Stimulated activated CD4-positive, alpha-beta T cell treated with anti-CD3 and anti-CD28 coated beads, TNF-alpha, amount 100 ng/mL, for 24 hours (primary cell): ENCODE data around the gene MEIS2.

Experiments
- DNase-seq, 3 experiments: peaks; one replicate each; pipeline ENCODE4 v3.0.0-alpha.2; 2020; ENCODE audit warnings: low read depth in 3 of 3

Gene MEIS2

DNA sequence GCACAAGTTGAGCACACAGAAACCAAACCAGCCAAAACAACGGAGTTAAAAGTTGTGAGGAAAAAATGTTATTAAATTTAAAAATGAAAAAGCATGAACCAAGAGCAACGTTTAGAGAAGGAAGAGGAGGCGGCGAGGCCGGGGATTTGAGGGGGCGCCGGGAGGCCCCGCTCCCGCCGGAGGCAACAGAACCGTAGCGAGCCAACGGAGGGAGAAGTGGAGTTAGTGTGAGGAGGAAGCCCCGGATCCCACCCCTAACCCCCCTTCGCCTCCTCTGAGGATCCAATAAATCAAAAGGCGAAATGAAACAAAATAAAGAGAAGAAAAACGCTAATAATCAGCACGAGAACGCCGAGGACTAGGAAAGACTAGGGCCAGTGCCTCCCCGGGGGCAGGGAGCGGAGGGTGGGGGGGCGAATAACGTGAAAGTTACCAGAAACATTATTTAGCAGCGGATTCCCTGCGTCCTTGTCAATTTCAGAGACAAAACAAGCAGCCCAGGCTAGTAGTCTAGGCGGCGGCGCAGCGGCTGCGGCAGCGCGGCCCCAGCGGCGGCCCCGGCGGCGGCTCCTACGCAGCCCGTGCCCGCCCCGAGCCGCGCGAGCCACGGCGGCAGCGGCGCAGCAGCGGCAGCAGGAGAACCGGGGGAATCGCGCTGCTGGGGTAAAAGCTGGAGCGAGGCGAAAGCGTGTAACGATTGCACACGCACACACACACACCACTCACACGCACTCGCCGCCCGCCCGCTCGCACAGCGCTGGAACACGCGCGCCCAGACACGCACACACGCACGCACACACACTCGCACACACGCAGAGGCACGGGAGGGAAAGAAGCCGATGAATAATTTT, 1.7 kb downstream of the MEIS2 start:
- DNase-seq: no peak

DNA sequence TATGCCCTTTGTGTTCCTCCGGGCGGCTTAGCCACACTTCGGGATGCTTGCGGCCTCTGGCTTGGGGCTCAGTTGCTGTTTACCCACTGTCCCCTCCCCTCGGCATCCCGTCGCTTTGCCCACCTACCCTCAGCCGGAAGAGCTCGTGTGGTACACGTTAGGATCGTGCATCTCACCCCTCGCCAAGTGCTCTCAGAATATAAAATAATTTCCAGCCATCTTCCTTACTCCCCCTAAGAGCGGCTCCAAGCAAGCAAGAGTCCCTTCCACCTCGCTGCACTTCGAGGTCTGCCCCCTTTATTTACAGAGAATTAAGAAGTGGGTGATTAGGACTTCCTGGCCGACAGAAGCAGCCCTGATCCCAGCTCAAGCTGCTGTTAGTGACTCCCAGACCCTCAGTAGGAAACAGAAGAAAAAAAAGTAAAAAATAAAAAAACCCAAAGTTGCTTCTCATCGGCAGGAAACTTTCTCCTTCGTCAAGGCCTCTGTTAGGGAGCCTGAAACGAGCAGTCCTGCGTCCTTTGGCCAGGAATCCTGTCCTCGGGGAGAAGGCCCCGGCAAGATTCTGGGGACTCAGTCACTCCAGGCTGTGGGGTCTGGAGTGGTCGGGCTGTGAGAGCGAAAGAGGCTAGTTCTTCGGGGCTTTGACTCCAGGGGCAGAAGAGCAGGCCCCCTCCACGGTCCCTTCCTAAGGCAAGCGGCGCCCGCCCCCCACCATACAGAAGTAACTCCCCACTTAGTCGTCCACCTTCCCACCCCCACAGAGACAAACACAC, 3.0 kb downstream of the MEIS2 start:
- no peak for DNase-seq

DNA sequence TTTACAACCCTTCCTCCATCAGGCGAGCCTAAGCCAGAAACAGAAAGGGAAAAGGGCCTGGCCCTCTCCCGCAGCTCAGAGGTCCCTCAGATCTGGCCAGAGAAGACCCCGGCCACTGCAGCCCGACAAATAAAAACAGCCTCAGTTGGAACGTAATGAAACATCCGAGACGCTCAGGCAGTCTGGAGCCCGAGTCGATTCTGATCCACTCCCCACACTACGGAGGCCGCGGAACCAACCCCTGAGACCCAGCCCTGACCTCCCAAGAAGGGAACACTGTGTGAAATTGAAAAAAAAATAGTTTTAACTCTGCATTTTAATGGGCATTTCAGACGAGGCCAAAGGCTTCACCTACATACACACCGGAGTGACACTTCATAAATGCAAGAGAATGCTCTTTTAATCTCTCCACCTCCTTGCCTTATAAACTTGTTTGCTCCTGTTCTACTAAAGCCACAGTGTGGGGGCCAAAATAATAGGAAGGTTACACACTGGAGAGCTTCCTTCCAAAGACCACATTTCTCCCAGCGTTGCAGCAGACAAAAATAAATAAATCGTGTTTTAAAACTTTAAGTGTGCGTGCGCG, 3.7 kb downstream of the MEIS2 start:
- no peak for DNase-seq

DNA sequence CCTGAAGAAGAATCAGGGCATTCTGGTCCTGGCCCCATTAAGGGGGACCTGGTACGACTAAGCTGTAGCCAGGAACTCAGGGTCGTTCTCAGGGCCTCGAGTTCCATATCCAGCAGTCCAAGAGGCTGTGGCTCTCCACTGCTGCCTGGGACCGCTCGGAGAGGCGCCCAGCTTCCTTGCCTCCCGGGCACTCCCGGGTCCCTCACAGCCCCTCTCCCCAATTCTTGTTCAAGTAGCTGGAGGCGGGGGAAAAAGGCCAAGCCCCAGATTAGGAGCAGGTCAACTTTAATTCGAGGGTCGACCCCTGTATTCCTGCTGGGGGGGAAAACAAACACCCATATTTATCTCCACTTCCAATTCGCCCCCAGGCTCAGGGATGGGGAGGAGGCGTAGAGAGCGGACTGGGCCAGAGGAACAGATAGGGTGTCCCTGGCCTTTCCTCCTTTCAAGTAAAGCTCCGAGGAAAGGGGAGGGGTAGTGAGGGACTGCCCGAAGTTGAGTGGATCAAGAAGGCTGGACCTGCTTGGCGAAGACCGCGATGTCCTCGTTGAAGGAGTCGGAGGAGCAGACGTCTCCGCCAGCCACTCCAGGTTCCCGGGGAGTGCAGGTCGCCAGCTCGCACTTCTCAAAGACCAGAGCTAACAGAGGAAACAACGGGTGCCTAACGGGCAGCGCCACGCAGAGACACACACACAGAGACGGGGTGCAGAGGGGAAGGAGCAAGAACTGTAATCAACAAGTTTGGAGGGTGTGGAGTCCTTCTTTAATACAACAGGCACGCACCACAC, 4.4 kb downstream of the MEIS2 start:
- DNase-seq: no peak

DNA sequence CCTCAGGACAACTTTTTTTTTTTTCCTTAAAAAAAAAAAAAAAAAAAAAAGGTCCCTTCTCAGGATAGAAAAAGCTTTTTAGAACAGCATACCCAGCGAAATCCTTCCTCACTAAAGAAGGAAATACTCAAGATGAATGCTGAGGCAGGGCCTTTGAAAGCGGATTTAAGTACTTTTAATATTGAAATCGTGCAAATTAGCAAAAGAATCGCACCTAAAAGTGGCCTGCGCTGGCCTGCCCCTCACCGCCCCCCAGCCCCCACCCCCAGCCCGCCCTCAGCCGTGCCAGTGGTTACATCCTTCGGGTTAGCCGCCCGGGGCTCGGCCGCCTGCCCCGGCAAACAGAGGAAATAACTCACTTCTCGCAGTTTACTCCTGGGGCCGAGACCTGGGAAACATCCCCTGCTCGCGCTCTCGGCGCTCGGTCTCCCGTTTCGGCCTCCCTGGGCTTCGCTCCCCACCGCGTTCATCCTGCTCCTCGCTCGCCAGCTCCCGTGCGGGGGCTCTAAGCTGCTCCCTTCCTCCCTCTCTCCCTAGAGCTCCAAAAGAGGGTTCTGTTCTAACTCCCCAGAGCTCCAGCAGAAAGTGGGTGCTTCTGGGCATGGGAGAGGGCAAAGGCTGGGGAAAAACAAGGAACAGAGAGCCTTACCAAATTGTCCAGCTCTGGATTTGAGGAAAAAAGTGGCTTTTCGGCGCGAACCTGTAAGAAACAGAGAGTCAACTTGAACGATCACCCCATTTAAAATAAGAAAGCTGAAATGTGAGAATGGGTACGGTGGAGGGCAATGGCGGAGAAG, 5.2 kb downstream of the MEIS2 start:
- no peak for DNase-seq

DNA sequence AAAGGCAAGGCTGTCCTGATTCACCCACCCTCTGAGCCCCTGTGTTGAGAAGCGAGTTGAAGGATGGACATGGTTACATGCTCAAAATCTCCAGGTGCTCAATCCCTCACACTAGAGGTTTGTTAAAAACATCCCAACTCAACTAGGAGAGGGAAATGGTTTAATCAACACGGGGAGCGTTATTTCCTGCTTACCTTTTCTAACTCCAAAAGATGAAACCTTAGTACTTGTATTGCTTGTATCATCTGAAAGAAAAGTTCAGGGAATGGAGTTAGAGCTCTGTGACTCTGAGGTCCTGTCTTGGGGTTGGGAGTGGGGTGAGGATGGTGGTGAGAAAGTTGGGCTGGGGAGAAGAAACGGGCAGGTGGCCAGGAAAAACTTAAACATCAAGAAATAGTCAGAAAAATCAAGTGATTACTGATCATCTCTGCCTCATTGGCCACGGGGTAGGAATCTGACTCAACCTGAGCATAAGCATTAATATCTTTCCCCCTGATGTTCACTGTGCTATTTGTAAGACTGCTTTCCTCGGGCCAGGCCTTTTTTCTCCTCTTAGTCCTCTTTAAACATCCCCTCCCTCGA, 5.9 kb downstream of the MEIS2 start:
- no peak for DNase-seq

DNA sequence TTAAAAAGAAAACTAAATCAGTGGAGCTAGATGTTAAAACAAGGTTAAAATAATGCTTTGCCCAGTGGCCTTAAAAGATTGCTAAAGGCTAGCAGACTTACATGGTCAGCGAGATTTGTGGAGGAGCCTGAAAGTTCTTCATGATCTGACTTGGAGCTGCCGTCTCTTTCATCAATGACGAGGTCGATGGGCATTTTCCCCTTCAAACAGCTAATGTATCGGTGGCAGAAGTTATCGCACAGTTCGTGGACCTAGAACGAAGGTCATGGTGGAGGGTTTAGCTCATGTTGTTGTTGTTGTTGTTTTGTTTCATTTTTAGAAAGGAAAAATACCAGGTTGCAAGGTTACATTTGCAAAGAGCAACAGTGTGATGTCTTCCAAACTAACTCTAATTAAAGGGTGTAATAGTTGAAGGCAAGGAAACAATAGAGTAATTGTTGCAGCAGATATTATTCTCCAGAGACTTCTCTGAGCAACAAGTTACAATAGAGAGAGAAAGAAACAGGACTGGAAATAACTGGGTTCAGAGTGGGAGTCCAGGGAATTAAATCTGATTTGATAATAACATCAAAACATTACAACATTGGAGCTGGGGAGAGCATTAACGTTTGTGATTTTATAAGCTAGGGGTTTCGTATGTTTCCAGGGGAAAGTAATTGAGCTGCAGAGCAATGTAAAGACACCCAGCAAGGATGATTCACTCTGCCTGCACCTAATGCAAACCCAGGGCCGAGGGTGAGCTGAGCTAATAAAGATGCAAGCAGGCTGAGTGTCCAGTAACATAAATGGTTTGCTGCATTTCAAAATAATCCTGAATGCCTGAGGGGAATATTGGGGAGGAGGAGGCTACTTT, 6.6 kb downstream of the MEIS2 start:
- no peak for DNase-seq

DNA sequence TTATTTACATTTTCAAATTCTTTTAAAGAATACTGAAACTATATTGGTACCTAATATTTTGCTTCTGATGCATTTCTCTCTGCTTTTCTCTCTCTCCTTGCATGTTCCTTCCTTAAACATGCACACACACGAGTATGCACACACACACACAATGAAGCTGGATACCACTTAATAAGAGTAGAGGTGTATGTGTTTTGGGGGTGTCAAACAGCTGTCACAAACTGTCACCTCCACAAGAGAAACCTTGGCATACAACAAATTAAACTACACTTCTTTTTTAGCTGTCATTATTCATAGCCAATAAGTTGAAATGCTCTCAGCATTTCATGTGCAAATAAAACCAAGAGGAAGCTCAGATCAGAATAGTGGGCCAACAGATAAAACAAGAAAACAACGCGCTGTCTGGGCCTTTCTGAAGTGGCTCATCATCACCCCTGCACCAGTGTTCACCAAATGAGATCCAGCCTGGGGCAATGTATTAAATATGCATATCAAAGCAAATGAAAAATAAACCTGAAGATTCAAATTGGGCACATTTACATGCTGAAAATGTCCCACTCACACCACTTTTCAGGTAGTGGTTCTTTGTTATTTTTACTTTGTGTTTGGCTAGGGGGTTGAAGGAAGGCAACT, 9.7 kb downstream of the MEIS2 start:
- no peak for DNase-seq

DNA sequence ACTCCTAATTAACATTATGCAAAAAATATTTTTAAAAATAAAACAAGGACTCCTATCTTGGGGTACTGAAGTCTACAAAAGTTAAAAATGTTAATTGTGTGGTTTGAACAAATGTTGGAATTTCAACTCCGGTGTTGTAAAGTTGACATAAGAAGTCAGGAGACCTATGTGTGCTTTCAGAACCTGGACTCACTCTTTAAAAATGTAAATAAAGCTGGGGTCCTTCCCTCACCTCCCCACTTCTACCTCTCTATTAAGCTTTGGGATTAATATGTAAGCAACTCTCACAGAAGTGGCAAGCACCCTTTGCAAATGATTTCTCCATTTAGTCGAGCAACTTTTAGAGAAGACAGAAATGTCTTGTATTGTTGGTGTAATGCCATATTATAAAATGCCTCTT, 11.9 kb downstream of the MEIS2 start:
- DNase-seq: no peak

DNA sequence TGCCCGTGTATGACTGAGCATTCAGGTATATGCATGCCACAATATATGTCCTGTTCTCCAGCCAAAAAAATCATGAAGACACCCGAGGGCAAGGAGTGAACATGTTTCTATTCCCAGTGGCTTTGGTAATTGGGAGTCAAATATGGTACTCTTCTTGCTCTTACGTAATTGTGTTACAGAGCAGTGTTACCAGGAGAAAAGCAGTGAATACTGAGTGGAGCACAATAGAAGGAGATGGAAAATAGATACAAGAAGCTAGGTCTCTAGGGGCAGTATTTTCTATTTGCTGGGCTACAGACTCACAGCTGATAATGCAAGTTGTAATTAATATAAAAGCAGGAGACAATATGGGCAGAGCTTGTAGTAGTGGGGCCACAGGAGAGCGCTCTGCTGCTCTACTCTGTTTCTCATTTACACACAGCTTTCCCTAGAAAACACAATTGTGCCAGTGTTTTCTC, 13.2 kb downstream of the MEIS2 start:
- no peak for DNase-seq

DNA sequence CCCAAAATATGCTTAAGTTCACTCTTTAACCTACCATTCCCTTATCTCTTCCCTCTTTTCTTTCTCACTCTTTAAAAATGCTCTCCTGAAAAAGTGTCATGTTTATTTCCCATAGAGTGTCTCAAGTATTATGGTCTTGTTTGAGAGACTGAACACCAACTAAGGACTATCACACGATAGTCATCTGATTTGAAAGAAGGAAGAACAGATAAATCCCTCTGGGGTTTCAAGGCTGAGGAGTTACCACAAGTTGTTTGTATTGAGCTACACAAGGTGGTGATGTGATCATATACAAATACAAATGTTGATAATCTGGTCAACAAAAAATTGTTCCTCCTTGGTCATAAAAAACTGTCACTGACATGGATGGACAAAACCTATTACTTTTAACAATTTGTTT, 13.8 kb downstream of the MEIS2 start:
- DNase-seq: no peak

DNA sequence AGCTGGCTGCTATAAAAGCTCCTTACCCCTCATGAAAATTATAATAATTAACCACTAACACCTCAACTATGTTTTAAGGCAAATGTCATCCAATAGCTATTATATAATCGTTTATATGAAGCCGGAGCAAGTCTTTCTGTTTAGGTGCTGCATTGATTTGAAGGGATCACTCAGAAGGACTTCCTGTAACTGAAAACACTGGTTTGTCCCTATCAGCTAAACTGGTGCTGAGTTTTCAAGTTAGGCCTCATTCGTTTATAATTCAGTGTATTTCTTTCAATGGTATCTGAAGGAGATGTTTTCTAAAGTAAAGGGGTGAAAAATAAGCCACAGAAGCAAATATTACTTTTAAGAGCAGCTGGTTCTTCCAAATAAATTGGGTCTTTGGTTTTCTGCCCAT, 14.2 kb downstream of the MEIS2 start:
- DNase-seq: no peak

DNA sequence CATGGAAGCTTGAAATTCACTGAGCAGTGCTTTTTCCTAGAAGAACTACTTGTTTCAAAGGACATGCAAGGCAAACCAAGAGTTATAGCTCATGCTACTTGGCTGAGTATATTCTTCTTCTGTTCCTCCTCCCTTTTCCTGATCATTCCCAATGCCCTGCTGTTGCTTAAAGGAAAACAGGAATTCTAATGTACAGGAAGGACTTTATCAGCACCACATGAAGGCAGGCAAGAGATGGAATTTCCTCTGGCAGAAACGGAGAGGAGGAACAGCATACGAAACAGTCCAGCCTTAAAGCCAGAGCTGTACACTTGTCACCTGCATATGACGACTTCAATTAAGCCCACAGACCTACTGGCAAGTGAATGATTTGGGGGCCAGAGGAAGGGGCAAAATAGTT, 15.7 kb downstream of the MEIS2 start:
- DNase-seq: no peak

DNA sequence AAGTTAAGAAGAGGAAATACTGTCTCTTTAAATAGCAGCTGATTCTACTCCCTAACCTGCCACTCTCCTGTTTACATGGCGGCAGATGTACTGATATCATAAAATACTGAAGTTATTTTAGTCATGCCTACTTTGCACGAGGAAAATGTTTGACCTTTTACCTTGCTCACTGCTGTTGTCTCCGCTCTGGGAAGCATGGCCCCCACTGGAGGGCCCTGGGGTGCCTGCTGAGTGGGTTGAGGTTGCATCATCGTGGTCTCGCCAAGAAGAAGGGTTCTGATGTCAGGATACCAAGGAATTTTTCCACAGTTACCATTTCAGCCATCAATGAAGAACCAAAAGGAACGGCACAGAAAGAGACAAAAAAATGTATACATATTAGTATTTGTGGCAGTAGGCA, 16.7 kb downstream of the MEIS2 start:
- DNase-seq: no peak

DNA sequence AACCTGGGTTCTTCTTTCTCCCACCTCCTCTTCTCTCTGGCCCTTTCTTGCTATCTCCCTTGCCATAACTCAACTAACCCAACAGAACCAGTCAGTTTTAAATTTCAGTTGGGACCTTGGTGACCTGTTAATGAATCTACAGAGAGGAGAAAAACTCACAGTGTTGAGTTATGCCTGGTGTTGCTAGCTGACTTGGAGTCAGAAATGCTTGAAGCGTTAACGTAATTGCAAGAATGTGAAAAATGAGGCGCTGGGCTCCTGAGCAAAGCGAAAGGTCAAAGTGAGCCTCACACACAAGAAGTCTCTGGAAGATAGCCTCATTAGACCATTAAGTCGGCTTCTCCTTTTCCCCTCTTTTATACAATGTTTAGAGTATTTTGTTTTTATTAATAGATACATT, 18.4 kb downstream of the MEIS2 start:
- DNase-seq: no peak

DNA sequence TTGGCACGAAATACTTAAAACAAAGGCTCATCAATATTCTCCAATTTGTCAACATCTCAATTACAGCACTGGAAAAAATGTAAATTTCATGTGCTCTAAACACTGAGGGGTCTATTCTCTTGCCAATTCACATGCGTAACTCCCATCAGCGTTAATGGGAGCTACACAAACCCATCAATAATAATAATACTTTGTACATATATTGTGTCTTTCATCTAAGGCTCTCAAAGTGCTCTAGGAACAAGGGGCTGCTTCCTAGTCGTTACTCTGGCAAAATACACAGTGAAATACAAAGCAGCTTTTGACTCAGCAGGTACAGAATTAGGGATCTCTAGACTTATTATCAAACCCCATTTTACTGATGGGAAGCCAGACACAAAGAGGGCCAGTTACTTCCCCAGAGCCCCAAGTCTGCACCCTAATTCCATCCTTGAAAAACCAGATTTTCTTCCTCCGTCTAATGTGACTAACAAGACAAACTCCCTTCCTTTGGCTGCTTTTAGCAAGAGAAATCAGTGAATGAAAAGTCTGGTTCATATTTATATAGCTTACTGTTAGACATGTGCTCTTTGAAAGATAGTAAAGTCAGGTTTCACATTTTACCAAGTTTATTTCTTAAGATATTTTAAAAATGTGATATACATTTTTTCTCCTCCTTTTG, 20.0 kb downstream of the MEIS2 start:
- DNase-seq: no peak

DNA sequence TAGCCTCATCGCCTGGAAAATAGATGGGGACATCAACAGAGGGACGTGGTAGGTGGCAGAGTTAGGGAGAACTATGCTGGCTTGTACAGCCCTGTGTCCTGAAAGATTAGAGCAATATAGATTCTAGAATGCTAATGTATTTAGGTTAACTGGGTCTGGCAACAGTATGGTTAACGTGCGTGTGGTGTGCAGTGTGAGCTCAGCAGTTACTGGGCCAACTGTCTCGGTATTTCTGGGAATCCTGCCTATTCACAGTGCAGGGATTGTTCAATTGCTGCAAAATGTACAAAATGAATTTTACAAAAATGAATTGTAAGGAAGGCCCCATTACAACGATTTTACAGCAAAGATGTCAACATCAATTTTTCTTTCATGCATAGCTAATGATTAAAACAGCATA, 20.6 kb downstream of the MEIS2 start:
- no peak for DNase-seq

DNA sequence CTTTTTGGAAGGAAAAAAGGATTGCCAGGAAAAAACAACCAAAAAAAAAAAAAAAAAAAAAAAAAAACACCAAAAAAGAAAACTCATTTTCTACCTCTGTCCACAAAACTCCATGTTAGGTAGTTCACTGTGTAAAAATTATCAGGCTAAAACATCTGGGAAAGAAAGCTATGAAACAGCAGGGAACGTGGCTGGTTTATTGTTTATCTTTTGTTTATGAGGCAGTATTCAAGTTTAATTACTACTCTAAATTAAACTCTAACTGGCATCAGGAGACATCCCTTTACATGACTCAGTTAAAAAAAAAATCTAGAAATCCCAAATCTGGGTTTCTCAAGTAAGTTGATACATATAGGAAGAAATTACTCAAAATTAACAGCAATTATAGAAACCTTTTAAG, 21.8 kb downstream of the MEIS2 start:
- DNase-seq: no peak
